Subcutaneous adipose tissue (tissue), 4 donors: ENCODE data around the gene ZNF814. TPM values are rescaled to one million over a fixed set of nuclear protein-coding genes. Genes with fewer than 3 reads are reported as not detected.

ENCODE experiments used
- total RNA-seq, 4 donors: library from RNA; depleted of rRNA; stranded (reverse); fragments of >200 nt; gene quantifications; one replicate each; pipeline ENCODE4 v1.1.0, GENCODE V29; 2016
- TF ChIP-seq, protein P1 (sequence below): fragments of 450-650 bp; IDR thresholded peaks from one replicate; pipeline ENCODE4 v1.5.1; 2016; ENCODE audit warnings: low read depth, mild to moderate bottlenecking, control low read depth, antibody characterized with exemption, moderate library complexity

Gene ZNF814
- total RNA-seq, 4 donors from 2014 or later, result 6.8 to 9.0 (median 8.7) TPM

DNA sequence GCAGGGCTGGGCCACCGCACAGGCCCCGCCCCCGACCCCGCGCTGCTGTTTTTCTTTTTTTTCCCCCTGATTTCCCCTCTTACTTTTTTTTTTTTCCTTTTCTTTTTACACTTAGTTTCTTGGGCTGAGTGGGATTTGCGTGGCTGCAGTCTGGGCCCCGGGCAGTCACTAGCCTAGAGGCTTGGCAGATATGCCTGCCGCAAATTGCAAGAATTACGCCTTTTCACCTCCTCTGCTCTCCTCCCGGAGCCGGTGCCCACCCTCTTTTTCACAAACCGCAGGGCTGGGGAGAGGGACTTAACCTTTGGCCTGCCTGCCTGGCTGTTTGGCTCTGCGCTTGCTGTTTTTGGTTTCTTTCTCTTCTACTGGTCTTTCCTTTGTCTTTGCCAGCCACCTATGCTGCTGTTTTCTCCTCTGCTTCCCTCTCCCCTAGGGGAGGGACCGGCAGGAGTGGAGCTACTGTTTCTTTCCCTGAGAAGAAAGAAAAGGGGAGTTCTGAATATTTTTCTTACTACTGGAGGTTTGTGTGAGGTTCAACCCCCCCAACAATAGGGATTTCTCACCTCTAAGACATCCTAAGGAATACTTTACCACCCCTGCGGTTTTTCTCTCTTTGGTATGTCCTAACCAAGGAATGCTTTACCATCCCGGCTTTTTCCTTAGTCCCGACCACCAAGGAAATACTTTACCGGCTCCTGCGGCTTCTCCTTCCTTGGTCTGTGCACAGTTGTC, 85.1 kb downstream of the ZNF814 start:
- TF ChIP-seq, protein P1, sequence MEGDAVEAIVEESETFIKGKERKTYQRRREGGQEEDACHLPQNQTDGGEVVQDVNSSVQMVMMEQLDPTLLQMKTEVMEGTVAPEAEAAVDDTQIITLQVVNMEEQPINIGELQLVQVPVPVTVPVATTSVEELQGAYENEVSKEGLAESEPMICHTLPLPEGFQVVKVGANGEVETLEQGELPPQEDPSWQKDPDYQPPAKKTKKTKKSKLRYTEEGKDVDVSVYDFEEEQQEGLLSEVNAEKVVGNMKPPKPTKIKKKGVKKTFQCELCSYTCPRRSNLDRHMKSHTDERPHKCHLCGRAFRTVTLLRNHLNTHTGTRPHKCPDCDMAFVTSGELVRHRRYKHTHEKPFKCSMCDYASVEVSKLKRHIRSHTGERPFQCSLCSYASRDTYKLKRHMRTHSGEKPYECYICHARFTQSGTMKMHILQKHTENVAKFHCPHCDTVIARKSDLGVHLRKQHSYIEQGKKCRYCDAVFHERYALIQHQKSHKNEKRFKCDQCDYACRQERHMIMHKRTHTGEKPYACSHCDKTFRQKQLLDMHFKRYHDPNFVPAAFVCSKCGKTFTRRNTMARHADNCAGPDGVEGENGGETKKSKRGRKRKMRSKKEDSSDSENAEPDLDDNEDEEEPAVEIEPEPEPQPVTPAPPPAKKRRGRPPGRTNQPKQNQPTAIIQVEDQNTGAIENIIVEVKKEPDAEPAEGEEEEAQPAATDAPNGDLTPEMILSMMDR, result no peak

DNA sequence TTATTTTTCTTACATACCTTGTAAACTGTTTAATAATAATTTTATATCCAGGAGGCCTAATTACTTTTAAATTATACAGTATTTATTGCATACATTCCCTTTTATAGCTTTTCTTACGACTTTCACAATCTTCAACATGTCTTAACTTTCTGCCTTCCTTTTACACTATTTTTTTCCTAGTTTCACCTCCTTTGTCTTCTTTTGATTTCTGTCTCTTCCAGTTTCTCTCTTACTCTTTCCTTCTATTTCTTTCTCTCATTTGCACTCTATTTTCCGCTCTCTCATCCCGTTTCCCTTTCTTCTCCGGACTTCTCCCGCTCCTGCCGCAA, 85.6 kb downstream of the ZNF814 start:
- TF ChIP-seq, protein P1, result no peak

DNA sequence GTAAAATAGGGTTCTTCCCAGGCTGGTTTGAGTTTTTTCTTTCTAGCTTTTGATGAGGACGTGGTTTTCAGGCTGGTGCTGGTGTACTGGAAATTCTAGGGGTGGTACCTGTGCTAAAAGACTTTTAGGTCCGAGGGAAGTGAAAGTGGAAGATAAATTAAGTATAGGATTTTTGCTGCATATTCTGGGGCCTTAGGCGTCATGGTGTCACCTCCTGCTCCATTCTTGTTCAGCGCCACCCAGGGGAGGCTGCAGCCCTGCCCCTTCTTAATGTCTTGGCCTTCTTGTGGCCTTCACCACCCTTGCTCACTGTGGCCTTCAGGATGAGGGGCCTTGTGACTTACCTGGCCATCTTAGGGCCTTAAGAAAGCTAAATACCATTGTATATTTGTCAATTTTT, 86.6 kb downstream of the ZNF814 start:
- TF ChIP-seq, protein P1, result no peak

DNA sequence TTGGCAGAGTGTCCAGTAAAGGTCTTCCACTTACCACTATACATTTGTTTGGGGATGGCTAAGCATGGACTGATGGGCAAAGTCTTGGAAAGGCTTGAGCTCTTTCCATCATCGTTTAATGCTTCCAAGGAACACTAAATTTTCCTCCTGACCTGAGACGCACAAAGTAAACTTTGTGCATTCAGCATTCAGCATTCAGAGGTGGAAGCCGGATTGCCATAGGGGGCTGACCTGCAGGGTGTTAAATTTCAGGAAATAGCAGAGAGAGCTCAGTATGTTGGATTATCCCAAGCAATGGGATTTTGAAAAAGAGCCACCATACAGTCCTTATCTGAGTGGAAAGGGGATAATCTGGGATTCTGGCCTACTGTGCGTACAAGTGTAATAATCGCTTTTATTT, 88.1 kb downstream of the ZNF814 start:
- TF ChIP-seq, protein P1, result no peak

Other genes starting within 250 kb of the ZNF814 start
- gene ZSCAN4, start 220.1 kb downstream of the ZNF814 start, total RNA-seq, result not detected
- gene ZNF551, start 207.1 kb downstream of the ZNF814 start, total RNA-seq, result 1 to 10 TPM; 3.6 to 6.8 (median 6.3) TPM
- 1 to 10 TPM; 1.9 to 3.0 (median 2.7) TPM for gene ZNF154, start 179.8 kb downstream of the ZNF814 start, total RNA-seq
- gene ZNF671, start 161.4 kb downstream of the ZNF814 start, total RNA-seq, result 1 to 10 TPM; 3.9 to 8.1 (median 6.4) TPM
- 10 to 100 TPM in 2 of 4 donors, 1 to 10 TPM in 2; 8.8 to 10.9 (median 10.1) TPM for gene ZNF776, start 142.2 kb downstream of the ZNF814 start, total RNA-seq
- 10 to 100 TPM; 17.8 to 22.5 (median 20.9) TPM for gene ZNF586, start 119.4 kb downstream of the ZNF814 start, total RNA-seq
- gene ZNF552, start 74.1 kb downstream of the ZNF814 start, total RNA-seq, result 10 to 100 TPM in 1 of 4 donors, 1 to 10 TPM in 3; 3.9 to 10.4 (median 5.4) TPM
- gene ZNF587B, start 58.7 kb downstream of the ZNF814 start, total RNA-seq, result 10 to 100 TPM; 10.0 to 17.5 (median 12.3) TPM
- gene ZNF587, start 39.2 kb downstream of the ZNF814 start, total RNA-seq, result 10 to 100 TPM; 14.5 to 30.5 (median 19.9) TPM
- gene ZNF417, start 27.6 kb upstream of the ZNF814 start, total RNA-seq, result 10 to 100 TPM; 13.9 to 19.2 (median 15.0) TPM
- gene ZNF418, start 46.4 kb upstream of the ZNF814 start, total RNA-seq, result 1 to 10 TPM; 2.5 to 5.1 (median 4.3) TPM
- 1 to 10 TPM; 3.1 to 7.0 (median 4.9) TPM for gene ZNF256, start 58.7 kb upstream of the ZNF814 start, total RNA-seq
- under 1 TPM in 1 of 4 donors, not detected in 3; 0.68 TPM for gene C19orf18, start 85.5 kb upstream of the ZNF814 start, total RNA-seq
- 10 to 100 TPM; 10.0 to 41.6 (median 13.9) TPM for gene ZNF606, start 113.8 kb upstream of the ZNF814 start, total RNA-seq
- gene ZSCAN1, start 145.0 kb upstream of the ZNF814 start, total RNA-seq, result not detected
- 1 to 10 TPM; 1.1 to 6.2 (median 3.4) TPM for gene ZNF135, start 170.2 kb upstream of the ZNF814 start, total RNA-seq
- 10 to 100 TPM; 16.6 to 34.1 (median 23.3) TPM for gene ZSCAN18, start 209.2 kb upstream of the ZNF814 start, total RNA-seq